ENCODE measurements around the gene SPDYC.
"Not testable (repeated sequence)": the region's sequence is repeated elsewhere in the genome, so short reads cannot be mapped to it uniquely, and the experiment has no call there.

Gene SPDYC

GRCh38 chr11:65169164-65169641, 830 bp upstream of the SPDYC start:
- DNase-seq, result no peak

DNA sequence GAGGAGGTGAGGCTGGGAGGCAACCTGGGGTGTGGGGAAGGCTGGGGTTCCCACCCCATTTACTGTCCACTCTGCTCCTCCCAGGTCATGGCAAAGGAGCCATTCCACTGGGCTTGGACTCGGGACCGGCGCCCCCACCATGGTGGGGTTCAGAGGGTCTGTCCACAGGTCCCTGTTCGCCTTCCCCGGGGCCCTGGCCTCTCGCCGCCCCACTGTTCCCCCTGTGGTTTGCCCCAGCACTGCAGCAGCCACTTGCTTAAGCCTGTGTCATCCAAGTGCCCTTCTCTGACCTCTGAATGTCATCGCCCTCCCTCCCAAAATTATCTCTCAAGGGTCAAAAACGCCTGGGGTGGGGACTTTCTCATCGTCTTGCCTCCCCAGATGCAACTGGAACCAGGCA, 2.6 kb downstream of the SPDYC start:
- no peak for DNase-seq

- DNase-seq, result not testable (repeated sequence)
Measured at GRCh38 chr11:65174571-65175010, 4.6 kb downstream of the SPDYC start.

DNA sequence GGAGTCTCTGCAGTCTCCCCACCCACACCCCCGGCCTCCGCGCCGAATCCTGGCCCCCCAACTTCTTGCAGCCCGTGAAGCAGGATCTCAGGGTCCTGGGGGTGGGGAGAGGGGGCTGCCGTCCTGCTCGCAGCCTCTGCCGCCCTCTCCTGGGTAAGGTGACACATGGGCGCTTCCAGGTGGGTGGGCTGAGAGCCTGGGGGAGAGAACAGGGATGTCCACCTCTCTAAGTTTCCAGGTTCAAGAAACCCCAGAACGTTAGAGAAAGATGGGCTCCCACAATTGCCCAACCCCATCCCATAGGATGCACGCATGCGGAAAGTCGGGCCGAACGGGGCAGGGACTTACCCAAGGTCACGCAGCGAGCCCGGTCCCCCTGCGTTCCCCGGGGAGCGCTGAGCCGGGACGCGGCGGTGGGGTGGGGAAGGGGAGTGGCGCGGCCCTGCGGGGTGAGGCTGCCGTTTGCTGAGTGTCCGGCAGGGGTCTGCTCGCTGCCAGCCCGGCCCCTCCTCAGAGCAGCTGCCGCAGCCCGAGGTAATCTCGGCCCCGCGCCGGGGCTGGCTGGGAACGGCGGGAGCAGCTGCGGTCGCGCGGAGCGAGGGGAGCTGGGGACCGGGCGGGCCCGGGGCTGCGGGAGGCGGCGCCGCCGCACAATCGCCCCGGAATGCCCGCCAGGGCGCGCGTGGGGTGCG, 11.0 kb downstream of the SPDYC start:
- peak; percentile 42 for DNase-seq

DNA sequence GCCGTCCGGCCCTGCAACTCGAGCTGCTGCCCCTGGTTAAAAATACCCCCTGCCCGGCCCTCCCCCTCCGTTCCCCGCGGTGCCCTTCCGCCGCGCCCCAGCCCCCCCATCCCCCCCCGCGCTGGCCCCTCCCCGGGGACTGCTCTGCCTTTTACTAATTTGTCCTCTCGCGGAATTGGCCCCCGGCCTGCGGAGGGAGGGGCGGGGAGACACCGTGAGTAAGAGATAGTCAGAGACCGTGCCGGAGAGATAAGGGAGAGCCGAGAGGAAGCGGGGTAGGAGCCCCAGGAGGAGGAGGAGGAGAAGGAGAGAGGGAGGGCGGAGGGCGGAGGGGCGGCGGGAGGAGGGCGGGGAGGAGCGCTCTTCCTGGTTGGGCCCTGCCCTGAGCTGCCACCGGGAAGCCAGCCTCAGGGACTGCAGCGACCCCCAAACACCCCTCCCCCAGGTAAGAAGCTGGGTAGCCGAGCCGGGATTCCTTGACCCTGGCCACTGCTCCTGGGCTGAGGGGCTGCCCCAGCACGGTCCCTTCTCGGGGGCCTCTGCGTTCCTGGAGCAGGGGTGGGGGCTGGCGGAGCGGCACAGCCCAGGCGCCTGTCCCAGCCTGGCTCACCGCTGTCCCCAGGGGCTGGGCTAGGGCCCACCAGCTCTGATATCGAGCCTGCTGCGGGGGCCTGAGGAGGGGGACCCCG, 11.7 kb downstream of the SPDYC start, which contains the start of gene CAPN1:
Gene CAPN1, plus strand, starts transcription at position 360 of the 689 bp plus-strand sequence. CDS start 774 bp downstream, outside the sequence.
- peak; percentile 90 for DNase-seq

GRCh38 chr11:65182258-65183170, 12.5 kb downstream of the SPDYC start:
- no peak for DNase-seq

DNA sequence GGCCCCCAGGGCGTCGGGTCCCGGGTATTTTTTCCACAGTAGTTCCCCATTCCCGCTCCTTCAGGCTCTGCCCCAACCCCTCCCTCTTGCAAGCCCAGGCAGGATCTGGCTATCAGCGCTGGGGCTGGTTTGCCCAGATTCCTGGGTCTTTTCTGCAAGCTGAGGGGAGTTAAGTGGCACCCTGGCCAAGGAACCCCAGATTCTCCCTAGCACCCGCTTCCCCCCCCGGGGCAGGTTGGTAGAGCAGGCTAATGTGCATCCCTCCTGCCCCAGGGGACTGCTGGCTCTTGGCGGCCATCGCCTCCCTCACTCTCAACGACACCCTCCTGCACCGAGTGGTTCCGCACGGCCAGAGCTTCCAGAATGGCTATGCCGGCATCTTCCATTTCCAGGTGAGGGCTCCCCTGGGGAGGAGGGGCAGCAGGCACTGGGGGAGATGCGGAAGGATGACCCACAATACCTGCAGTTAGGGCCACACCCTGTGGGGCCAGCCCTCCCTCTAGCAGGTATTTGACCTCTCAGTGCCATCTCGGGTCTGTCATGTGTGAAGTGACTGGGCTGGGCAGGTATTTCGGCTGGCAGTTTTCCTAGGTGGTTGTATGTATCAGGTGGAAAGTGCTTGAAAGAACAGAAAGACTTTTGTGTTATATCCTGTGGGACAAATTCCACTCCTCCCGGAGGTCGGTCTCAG, 13.3 kb downstream of the SPDYC start:
- DNase-seq, result no peak

GRCh38 chr11:65184146-65184545, 14.1 kb downstream of the SPDYC start:
- DNase-seq, result no peak

DNA sequence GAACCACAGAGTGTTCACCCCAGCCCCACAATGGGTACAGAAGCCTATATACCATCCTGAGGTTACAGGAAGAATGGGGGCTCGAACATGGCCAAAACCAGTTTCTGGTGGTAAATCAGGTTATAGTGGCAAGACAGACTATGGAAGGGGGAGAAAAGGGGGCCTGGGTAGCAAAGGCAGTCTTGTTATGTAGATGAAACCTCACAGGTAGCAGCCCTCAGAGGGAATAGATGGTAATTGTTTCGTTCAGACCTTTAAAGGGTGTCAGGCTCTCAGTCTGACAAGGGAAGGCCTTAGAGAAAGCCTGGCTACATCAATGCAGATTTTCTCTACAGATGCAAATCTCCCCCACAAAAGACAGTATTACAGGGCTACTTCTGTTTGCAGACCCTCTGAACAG, 15.1 kb downstream of the SPDYC start:
- no peak for DNase-seq

- DNase-seq, result no peak
Measured at GRCh38 chr11:65185869-65186341, 15.9 kb downstream of the SPDYC start.

DNA sequence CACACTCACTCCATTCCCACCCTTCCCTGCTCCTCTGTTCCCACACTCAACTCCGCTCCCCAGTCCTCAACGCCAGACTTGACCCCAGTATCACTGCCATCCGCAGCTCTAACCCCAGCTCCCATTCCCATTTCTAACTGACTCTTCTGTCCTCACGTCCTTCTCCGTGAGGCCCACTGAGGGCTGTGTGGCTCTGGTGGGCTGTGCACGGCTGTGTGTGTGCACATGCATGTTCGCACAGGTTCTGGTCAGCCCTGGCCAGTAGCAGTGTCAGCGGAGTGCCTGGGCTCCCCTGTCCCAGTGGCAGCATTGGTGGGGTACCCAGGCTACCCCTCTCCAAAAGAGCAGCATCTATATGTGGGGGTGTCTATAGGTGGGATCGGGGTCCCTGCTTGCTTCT, 16.7 kb downstream of the SPDYC start:
- no peak for DNase-seq

GRCh38 chr11:65187146-65187675, 17.2 kb downstream of the SPDYC start:
- no peak for DNase-seq

DNA sequence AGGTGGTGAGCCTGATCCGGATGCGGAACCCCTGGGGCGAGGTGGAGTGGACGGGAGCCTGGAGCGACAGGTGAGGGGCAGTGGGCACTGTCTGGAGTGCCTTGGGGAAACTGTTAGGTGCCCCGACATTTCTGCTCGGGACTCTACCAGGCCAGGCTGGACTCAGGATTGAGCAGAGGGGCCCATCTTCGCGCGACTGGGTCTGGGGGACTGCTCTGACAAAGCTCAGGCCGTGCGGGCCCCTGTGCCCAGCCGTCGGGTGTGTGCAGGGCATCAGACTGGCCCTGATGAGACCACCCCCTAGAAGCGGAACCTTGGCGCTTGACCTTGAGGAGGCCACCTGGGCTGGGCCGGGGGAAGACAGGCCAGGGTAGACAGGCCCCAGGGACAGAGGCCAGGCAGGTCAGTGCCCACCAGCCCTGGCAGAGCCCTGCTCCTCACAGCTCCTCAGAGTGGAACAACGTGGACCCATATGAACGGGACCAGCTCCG, 18.0 kb downstream of the SPDYC start:
- DNase-seq, result no peak

- no peak for DNase-seq
Measured at GRCh38 chr11:65188486-65188885, 18.5 kb downstream of the SPDYC start.

DNA sequence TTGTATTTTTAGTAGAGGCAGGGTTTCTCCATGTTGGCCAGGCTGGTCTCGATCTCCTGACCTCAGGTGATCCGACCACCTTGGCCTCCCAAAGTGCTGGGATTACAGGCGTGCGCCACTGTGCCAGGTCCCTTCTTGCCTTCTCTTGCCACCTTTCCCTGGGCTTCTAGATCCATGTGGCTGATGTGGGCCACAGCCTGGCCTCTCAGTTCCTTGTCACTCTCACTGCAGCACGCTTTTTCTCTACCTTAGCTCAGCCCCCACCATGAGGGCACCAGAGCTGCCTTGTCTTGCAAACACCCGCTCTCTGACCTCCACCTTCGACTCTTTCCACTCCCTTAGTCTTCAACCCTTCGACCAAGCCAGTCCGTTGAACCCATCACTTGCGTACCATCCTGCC, 19.2 kb downstream of the SPDYC start:
- no peak for DNase-seq

GRCh38 chr11:65194564-65194963, 24.5 kb downstream of the SPDYC start:
- no peak for DNase-seq

GRCh38 chr11:65204143-65204542, 34.1 kb downstream of the SPDYC start:
- DNase-seq, result no peak

DNA sequence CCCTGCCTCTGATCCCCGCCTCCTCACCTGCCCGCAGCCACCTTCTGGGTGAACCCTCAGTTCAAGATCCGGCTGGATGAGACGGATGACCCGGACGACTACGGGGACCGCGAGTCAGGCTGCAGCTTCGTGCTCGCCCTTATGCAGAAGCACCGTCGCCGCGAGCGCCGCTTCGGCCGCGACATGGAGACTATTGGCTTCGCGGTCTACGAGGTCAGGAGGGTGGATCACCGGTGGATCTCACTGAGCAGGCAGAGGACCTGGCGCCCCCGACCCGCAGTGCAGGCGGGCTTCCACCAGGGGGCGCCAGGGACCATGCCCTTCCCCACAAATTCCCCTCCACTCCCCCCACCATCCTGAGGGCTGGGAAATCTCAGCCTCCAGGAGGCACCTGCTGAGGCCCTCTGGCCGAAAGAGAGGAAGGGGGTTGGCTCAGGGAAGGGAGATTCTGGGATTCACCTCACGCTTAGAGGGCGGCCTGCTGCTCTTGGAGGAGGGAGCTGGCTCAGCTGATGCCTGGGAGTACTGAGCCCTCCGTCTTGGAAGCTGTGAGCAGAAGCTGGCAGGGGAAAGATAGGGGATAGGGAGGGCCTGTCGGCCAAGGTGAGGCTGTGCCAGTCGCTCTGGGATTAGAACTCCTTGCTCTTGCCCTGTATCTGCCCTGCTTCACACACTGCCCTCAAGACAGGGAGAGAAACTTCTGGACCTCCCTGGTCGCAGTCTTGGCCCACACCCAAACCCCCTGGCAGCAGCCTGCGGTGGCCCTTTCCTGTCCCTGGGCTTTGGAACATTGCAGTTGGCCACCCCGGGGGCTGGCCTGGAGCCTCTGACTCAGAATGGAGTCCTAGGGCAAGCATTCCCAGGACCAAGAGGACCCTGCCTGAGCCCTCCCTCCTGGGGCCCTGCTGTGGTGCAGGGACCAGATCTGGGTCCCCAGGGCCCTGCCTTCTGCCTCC, 34.9 kb downstream of the SPDYC start:
- peak; percentile 13 for DNase-seq

GRCh38 chr11:65205602-65205967, 35.6 kb downstream of the SPDYC start:
- DNase-seq, result no peak

DNA sequence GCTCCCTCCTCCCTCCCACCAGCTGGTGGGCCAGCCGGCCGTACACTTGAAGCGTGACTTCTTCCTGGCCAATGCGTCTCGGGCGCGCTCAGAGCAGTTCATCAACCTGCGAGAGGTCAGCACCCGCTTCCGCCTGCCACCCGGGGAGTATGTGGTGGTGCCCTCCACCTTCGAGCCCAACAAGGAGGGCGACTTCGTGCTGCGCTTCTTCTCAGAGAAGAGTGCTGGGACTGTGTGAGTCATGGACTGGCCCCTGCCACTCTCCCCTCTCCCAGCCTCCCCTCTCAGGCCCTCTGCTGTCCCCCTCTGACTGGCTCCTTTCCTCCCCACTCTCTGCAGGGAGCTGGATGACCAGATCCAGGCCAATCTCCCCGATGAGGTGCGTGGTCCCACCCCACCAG, 36.4 kb downstream of the SPDYC start:
- DNase-seq, result no peak

DNA sequence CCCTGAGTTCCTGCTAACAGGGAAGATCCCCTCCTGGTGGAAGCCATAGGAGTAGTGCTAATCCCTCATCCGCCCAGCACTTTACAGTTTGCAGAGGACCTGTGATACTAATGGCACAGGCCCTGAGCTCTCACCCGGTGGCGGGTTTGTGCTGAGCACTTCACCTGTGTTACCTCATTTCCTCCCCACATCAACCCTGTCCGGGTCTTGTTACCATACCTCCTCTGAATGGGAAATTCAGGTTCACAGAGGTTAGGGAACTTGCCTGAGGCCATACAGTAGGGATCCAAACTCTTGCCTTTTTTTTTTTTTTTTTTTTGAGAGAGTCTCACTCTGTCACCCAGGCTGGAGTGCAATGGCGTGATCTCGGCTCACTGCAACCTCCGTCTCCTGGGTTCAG, 36.9 kb downstream of the SPDYC start:
- DNase-seq, result no peak
